Neural progenitor cell (in vitro differentiated cells): ENCODE results near the gene FUZ.

Experiments used
- CTCF ChIP-seq: fragments of 200-600 bp; sonication (generic); IDR thresholded peaks from 2 replicates; pipeline ENCODE4 v1.5.1; 2017; ENCODE audit warnings: antibody characterized with exemption, mild to moderate bottlenecking
- EZH2 ChIP-seq: fragments of 200-600 bp; sonication (generic); IDR thresholded peaks from 2 replicates; pipeline ENCODE4 v1.6.1; 2017; ENCODE audit warnings: antibody characterized with exemption, mild to moderate bottlenecking, moderate library complexity
- EZH2phosphoT487 ChIP-seq: fragments of 200-600 bp; sonication (generic); IDR thresholded peaks from 2 replicates; pipeline ENCODE4 v1.6.1; 2017; ENCODE audit warnings: antibody characterized with exemption

GRCh38 chr19:49849433-49850220 lies 36.5 kb upstream of the FUZ start:
- no peak for TF ChIP-seq CTCF
- no peak for TF ChIP-seq EZH2
- TF ChIP-seq EZH2phosphoT487: no peak
